Glomerular visceral epithelial cell (primary cell): Measurements from ENCODE around the gene LDHA.
"Not testable (repeated sequence)": the region's sequence is repeated elsewhere in the genome, so short reads cannot be mapped to it uniquely, and the experiment has no call there.

Source experiments
- DNase-seq: peaks from one replicate; pipeline ENCODE4 v3.0.0-alpha.2; 2016; ENCODE audit errors: extremely low spot score

Gene LDHA

DNA sequence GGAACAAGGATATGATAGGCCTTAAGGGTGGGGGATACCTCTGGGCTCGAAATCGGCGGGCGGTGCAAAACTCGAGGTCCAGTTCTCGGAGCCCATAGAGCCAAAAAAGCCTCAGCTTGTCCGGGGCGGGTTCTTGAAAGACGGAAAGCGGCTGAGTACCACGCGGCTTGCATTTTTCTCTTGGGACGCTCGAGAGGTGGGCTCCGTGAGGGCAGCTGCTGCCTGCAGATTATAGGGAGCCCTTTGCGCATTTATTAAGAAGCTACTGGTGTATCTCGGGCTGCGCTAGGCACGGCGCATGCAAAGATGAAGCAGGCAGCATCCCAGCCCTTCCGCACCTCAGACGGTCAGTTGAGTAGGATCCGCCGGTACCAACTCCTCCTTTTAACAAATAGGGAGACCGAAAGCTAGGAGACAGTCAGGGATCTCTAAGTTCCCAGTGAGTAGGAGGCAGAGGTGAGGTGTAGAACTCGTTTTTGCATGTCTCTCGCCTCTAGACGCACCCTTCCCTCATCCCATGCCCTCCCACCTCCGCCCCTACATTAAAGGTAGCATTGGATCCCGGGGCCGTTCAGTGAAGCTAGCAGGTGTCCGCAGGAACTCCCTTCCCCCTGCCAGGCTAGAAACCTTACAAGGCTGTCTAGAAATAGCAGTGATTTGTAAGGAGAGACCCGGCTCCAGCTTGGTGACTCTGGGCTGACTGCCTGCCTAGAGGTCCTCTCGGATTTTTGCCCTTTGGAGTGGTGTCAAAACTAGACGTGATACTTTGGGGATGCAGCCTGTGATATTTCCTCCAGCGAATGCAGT is 768 bp downstream of the LDHA start:
- DNase-seq = peak; percentile 21

DNA sequence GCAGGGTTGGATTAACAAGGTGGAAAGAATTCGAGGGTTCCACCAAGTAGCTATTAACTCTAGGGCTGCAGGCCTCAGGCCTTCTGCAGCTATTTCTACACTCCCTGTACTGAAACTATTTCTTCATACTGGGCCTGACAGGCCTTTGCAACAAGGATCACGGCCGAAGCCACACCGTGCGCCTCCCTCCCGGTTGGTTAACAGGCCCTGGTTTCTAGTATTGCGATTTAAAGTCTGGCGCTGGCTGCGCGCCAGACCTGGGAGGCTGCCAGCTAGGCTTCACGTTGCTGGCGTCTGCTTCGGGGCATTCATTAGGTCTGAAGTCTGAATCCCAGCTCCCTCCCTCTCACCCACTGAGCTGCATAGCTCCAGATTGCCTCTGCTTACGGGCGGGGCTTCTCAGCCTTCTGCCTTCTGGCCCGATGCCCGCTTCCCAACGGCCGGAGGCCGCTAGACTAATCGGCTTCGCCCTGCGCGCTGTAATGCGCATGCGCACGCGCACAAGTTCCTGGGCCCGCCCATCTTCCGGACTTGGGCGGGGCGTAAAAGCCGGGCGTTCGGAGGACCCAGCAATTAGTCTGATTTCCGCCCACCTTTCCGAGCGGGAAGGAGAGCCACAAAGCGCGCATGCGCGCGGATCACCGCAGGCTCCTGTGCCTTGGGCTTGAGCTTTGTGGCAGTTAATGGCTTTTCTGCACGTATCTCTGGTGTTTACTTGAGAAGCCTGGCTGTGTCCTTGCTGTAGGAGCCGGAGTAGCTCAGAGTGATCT is 1.6 kb downstream of the LDHA start:
- DNase-seq = peak; percentile 100

DNA sequence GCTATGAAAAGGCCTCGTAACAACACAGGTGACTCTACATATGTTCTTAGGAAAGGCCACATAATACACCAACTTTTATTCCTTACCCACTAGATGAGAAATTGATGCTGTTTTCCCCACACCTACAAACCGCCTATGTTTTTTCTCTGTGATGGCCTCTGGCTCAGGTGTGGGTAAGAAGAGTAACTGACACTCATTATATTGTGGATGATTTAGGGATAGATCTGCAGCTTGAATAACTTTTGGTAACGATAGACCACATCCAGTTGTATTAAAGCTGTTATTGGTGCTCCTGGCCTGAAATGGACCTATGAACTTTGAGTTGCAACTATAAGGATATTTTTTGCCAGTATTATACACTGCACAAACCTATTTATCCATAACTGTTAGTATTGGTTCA is 3.6 kb downstream of the LDHA start:
- no peak for DNase-seq

DNA sequence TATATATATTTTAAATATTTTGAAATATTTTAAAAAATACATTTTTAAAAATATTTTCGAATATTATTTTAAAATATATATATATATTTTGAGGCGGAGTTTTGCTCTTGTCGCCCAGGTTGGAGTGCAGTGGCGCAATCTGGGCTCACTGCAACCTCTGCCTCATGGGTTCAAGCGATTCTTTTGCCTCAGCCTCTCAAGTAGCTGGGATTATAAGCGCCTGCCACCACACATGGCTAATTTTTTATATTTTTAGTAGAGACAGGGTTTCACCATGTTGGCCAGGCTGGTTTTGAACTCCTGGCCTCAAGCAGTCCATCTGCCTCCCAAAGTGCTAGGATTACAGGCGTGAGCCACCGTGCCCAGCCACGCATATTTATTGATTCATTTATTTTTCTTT is 6.7 kb downstream of the LDHA start:
- not testable (repeated sequence) for DNase-seq

DNA sequence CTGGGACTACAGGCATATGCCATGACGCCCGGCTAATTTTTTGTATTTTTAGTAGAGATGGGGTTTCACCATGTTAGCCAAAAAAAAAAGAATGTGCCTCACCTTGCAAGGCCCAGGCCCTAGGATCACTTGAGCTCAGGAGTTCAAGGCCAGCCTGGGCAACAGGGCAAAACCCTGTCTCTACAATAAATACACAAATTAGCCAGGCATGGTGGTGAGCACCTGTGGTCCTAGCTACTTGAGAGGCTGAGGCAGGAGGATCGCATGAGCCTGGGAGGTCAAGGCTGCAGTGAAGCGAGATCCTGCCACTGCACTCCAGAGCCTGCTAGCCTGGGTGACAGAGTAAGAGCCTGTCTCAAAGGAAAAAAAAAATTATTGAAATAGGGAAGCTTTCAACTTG is 9.7 kb downstream of the LDHA start:
- no peak for DNase-seq

DNA sequence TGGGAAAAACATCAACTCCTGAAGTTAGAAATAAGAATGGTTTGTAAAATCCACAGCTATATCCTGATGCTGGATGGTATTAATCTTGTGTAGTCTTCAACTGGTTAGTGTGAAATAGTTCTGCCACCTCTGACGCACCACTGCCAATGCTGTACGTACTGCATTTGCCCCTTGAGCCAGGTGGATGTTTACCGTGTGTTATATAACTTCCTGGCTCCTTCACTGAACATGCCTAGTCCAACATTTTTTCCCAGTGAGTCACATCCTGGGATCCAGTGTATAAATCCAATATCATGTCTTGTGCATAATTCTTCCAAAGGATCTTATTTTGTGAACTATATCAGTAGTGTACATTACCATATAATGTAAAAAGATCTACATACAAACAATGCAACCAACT is 13.0 kb downstream of the LDHA start:
- DNase-seq = peak; percentile 61

DNA sequence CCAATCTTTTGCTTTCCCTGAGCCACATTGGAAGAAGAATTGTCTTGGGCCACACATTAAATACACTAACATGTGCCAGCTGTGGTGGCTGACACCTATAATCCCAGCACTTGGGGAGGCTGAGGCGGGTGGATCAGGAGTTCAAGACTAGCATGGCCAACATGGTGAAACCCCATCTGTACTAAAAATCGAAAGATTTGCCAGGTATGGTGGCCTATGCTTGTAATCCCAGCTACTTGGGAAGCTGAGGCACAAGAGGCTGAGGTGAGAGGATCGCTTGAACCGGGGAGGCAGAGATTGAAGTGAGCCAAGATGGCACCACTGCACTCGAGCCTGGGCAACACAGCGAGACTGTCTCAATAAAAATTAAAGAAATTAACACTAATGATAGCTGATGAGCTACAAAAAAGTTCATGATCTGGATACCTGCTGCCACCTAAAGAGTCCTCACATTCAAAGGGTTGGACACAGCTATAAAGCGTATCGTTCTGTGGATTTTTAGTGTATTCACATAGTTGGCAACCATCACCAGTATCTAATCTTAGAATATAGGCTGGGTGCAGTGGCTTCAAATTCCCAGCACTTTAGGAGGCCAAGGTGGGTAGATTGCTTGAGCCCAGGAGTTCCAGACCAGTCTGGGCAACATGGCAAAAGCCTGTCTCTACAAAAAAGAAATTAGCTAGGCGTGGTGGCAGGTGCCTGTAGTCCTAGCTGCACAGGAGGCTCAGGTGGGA is 14.4 kb downstream of the LDHA start:
- peak; percentile 17 for DNase-seq

DNA sequence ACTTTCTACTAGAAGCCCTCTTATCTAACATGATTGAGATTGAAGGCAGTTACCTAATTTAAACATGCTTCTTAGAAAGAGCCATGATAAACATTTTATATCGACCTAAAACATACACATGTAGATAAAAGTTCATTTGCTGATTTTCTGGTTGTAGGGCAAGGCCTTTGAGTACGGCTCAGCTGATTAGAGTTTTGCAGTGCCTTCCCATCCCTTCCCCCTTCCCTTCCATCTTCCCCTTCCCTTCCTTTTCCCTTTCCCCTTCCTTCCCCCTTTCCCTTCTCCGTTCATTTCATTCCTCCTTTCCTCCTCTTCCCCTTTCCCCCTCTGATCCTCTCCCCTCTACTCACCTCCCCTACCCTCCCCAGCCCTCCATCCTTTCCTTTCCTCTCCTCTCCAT is 22.1 kb downstream of the LDHA start:
- no peak for DNase-seq

DNA sequence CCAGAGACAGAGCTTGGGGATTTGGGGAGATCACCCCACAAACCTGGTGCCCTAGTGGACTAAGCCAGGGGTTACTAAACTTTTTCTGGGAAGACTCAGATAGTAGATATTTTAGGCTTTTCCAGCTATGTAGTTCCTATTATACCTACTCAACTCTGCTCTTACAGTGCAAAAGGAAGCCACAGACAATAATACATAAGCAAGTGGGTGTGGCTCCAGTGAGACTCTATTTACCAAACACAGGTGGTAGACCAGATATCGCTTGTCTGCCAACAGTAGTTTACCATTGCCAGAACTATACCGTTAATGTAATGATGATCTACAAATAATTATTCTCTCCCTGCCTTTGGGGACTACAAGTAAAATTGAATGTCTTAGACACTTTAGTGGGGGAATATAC is 24.7 kb downstream of the LDHA start:
- no peak for DNase-seq

DNA sequence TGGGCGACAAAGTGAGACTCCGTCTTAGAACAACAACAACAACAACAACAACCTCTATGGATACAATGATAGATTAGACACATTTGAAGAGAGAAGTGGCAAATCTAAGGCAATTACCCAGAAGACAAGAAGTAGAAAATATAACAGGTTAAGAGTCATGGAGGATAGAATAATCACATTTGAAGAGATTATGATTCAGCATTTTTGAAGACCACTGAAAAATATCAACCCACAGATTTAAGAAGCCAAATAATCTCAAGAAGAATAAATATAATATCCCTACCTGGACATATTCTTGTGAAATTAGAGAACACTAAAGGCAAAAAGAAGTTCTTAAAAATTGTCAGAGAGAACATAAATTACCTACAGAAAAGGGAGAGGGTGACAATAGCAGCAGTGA is 25.7 kb downstream of the LDHA start:
- DNase-seq = no peak

DNA sequence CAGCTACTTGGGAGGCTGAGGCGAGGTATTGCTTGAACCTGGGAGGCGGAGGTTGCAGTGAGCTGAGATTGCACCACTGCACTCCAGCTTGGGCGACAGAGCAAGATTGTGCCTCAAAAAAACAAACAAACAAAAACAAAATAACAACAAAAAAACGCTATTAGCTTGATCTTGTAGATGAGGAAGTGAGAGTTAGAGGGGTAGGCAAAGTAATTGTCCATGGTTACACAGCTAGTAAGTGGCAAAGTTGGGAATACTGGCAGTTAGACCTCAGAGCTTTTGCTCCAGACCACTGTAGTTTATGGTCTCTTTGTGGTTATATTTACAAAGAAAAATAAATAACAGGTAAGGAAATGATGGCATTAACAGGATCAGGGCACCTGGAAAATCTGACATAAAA is 32.9 kb downstream of the LDHA start:
- DNase-seq = no peak

DNA sequence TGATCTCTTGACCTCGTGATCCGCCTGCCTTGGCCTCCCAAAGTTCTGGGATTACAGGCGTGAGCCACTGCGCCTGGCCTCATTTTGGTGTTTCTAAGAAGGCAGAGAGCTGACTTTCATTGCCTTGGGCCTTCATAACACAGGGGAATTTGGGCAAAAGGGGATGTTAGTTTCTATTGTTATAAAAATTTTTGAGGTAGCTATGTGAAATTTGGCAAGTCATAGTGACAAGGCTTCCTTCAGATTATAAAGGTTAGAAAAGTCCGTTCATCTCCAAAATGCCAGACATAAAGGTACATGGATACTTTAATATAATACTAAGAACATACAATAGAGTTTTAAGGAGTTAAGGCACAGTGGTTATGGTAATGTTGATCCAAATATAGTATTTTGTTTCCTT is 35.0 kb downstream of the LDHA start:
- no peak for DNase-seq

DNA sequence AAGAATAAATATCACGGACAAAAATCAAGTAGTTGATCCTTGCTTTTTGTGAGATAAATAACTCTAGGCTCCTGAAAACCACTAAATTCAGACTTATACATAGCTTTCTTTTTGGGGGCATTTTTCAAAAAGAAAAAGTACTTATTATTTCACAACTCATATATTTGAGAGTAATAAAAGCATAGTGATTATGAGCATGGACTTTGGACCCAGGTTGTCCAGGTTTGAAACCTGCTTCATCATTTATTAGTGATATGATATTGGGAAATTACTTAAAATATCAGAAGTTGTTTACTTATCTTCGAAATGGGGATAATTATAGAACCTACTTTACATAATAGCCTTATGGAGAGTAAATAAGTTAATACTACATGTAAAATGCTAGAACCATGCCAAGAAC is 44.3 kb downstream of the LDHA start:
- DNase-seq = no peak

DNA sequence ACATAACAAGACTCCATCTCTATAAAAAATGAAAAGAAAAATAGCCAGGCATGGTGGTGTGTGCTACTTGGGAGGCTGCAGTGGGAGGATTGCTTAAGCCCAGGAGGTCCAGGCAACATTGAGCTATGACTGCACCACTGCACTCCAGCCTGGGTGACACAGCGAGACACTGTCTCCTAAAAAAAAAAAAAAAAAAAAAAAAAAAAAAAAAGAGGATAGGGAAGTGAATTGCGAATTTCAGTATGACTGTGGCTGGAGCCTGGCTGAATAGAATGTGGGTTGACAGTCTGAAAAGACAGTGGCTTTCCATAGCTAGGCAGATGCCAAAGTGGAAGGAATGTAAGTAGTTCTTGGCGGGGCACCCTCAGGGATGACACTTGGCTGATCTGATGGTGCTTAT is 54.9 kb downstream of the LDHA start:
- no peak for DNase-seq

DNA sequence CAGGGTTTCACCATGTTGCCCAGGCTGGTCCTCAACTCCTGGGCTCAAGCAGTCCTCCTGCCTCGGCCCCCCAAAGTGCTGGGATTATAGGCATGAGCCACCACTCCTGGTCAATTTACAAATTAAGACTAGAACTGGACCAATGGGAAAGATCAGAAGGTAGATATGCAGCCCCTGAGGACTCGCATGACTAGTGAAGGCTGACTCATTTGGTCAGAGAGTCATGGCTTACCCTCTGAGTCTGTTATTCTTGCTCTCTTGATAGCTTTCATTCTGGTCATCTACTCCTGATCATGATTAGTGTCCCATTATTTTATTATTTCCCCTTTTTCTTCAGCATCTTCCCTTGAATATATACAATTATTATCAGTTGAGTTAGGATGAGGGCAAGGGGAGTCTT is 58.6 kb downstream of the LDHA start:
- DNase-seq = no peak

DNA sequence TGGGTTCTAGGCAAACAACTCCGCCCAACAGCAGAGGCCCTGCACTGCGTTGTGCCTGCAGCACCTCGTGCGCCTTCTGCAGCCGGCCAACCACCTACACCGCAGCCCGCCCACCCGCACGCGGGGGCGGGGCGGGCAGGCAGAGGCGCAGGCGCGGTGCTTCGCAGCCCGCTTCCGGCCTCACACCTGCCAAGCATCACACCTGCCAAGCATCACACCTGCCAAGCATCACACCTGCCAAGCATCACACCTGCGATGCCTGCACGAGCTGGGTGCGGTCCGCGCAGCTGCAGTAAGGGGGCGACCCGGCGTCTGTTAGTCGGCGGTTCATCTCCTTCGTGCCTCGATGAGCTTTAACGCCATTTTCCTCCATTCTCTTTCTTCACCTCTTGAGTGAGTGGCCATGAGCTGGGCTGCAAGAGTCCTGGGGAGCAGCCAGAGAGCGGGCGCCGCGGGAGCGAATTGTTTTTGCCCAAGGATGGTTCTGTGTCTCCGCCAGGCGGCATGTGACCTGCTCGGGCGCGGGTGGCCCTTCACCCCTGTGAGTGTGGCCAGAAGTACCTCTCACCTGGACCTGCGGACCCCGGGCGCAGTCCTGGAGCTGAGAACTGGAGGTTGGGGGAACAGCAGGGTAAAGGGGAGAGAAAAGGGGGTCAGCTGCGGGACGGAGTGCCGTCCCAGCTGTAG is 61.5 kb downstream of the LDHA start, which contains the start of gene LDHAL6A:
LDHAL6A (plus strand) TSS at position 171 of the 687 bp plus-strand sequence. CDS start 825 bp downstream, outside the sequence.
- no peak for DNase-seq

DNA sequence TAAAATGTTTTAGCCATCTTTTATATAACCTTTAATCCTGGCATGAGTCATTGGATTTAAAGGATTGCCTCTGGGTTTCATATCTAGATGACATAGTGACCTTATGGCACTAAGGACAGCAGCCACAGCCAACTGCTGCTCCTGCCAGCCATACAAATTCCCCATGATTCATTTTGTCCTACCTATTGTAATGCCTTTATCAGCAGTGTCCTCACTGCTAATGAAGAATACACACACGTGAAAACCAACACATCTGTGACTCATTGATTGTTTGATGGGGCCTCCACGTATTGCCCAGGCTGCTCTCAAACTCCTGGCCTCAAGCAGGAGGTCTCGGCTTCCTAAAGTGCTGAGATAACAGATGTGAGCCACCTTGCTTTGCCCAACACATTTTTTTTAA is 63.1 kb downstream of the LDHA start:
- no peak for DNase-seq
